Tibial artery (tissue), 4 donors: Measurements from ENCODE around the gene MAST3.

Source experiments
- DNase-seq, 2 donors: peaks; one replicate each; pipeline ENCODE4 v3.0.0-alpha.2; 2019
- H3K27ac ChIP-seq, 2 donors: fragments of 200-600 bp; sonication (generic) in 1 of 2; 1 replicate in 1 of 2; 2 replicates in 1 of 2; pipeline ENCODE4 v1.5.1; 2018 to 2019; ENCODE audit warnings: mild to moderate bottlenecking in 1 of 2
- H3K27me3 ChIP-seq, 2 donors: fragments of 200-600 bp; sonication (generic) in 1 of 2; one replicate each; pipeline versions ENCODE4 v1.5.1 to v1.6.0; 2016 to 2019
- H3K36me3 ChIP-seq, 3 donors: fragments of 200-600 bp; sonication (generic) in 2 of 3; one replicate each; pipeline ENCODE4 v1.5.1; 2016 to 2019; ENCODE audit warnings: mild to moderate bottlenecking in 2 of 3
- H3K4me1 ChIP-seq, 4 donors: fragments of 200-600 bp; sonication (generic) in 2 of 4; 1 replicate in 3 of 4; 2 replicates in 1 of 4; pipeline ENCODE4 v1.5.1; 2016 to 2019
- H3K4me3 ChIP-seq, 2 donors: fragments of 200-600 bp; sonication (generic) in 1 of 2; 1 replicate in 1 of 2; 2 replicates in 1 of 2; pipeline ENCODE4 v1.5.1; 2018 to 2019; ENCODE audit warnings: mild to moderate bottlenecking in 2 of 2
- H3K9me3 ChIP-seq, 3 donors: fragments of 200-600 bp; sonication (generic) in 1 of 3; one replicate each; pipeline ENCODE4 v1.5.1; 2016 to 2019
- intact Hi-C: fragments of 100-400 bp; cut with DNase I; formaldehyde crosslinking; loops from one replicate; pipeline ENCODE4 v1.15.0; 2023; ENCODE audit warnings: low total_unique reads
- TF ChIP-seq, protein P1 (sequence below), 2 experiments: fragments of 200-600 bp in 1 of 2; fragments of 450-650 bp in 1 of 2; IDR thresholded peaks; one replicate each; pipeline ENCODE4 v1.5.1; 2017 to 2019; ENCODE audit warnings: antibody characterized with exemption in 2 of 2, mild to moderate bottlenecking in 1 of 2, moderate library complexity in 1 of 2

The MAST3 gene

DNA sequence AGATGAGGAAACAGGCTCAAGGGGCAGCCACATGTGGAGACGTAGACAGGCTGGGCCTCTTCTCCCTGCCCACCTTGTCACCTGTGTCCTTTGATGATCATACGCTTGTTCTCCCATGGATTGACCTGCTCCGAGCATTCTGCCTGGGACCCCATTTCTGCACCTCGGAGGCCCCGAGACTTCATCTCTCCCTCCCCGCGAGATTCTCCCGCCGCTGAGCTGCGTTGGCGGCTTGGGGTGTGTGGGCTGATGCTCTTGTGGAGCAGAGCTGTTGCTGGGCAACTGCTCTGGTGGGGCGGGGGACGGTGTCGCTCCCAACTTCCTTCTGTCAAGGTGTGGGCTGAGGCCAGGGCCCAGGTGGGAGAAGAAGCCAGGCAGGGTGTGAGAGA, 22.1 kb downstream of the MAST3 start:
- TF ChIP-seq, protein P1, sequence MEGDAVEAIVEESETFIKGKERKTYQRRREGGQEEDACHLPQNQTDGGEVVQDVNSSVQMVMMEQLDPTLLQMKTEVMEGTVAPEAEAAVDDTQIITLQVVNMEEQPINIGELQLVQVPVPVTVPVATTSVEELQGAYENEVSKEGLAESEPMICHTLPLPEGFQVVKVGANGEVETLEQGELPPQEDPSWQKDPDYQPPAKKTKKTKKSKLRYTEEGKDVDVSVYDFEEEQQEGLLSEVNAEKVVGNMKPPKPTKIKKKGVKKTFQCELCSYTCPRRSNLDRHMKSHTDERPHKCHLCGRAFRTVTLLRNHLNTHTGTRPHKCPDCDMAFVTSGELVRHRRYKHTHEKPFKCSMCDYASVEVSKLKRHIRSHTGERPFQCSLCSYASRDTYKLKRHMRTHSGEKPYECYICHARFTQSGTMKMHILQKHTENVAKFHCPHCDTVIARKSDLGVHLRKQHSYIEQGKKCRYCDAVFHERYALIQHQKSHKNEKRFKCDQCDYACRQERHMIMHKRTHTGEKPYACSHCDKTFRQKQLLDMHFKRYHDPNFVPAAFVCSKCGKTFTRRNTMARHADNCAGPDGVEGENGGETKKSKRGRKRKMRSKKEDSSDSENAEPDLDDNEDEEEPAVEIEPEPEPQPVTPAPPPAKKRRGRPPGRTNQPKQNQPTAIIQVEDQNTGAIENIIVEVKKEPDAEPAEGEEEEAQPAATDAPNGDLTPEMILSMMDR (IDR thresholded peaks at IDR 0.05), result no peak
- Histone ChIP-seq H3K27ac (no peak overlapping the region), H3K4me1 (peaks cover 0 to 24% (median 18%) of the 10 kb centered on the region in 4 donors), H3K36me3 (peaks cover 24 to 34% (median 25%) of the 10 kb centered on the region in 3 donors), H3K4me3 (no peak overlapping the region), H3K27me3 (no peaks in the 10 kb centered on the region), H3K9me3 (no peaks in the 10 kb centered on the region)
- intact Hi-C loops, result loop anchor here (5.0 kb wide), 1 partner anchor 33 kb away; the partner anchor contains the start of gene PIK3R2
- DNase-seq, result no peak

DNA sequence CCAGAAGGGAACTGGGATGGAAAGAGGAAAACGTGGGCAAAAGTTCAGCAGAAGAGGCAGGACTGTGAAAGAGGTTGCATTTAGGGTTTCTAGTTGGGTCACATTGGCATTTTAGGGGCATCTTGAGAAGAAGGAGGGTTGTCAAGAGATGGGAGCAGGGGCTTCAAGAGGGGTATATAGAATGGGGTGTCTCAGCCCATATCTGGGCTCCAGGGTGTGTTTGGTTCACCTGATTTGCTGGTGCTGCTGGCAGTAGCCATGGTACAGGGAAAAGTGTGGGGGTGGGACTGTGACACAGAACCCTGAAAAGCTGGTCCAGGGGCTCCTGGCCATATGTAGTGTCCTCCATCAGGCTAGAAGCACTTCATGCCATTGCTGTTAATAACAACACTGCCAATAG, 22.5 kb downstream of the MAST3 start:
- Histone ChIP-seq H3K36me3 (peaks cover 25 to 38% (median 25%) of the 10 kb centered on the region in 3 donors), H3K9me3 (no peaks in the 10 kb centered on the region), H3K27me3 (no peaks in the 10 kb centered on the region), H3K4me1 (peaks cover 0 to 24% (median 18%) of the 10 kb centered on the region in 4 donors), H3K27ac (no peak overlapping the region), H3K4me3 (no peak overlapping the region)
- TF ChIP-seq, protein P1 (IDR thresholded peaks at IDR 0.05), result no peak
- DNase-seq, result no peak
- intact Hi-C loops, result no loop called here

DNA sequence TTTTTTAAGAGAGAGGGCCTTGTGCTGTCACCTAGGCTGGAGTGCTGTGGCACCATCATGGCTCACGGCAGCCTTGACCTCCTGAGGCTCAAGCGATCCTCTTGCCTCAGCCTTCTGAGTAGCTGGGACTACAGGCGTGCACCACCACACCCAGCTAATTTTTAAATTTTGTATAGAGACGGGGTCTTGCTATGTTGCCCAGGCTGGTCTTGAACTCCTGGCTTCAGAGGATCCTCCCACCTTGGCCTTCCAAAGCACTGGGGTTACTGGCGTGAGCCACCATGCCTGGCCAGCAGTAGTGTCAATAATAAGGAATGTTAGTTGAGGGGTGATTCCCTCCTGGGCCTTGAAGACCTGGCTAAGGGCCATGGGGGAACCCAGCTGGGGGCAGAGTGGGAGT, 23.6 kb downstream of the MAST3 start:
- Histone ChIP-seq H3K4me1 (peaks cover 0 to 24% (median 18%) of the 10 kb centered on the region in 4 donors), H3K36me3 (peaks cover 27 to 49% (median 28%) of the 10 kb centered on the region in 3 donors), H3K9me3 (no peaks in the 10 kb centered on the region), H3K27me3 (no peaks in the 10 kb centered on the region), H3K4me3 (no peak overlapping the region), H3K27ac (no peak overlapping the region)
- intact Hi-C loops, result no loop called here
- TF ChIP-seq, protein P1 (IDR thresholded peaks at IDR 0.05), result no peak
- DNase-seq, result no peak

DNA sequence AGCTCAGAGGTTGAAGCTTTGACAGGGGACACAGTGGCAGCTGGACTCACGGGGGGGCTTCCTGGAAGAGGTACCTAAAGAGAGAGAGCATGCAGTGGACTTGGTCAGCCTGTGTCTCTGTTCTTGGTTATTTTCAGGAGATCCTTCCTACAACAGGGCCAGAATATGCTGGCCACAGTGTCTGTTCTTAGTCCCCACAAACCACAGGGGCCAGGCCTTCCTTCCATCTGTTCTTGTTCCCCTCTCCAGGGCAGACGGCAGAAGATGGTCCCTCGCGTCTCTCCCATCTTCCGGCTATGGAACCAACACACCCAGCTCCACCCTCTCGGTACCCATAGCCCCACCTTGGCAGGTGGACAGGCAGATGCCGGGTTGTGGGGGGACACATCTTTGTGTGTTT, 24.8 kb downstream of the MAST3 start:
- DNase-seq, result no peak
- no peak overlapping the region for H3K4me3 ChIP-seq
- intact Hi-C loops, result no loop called here

DNA sequence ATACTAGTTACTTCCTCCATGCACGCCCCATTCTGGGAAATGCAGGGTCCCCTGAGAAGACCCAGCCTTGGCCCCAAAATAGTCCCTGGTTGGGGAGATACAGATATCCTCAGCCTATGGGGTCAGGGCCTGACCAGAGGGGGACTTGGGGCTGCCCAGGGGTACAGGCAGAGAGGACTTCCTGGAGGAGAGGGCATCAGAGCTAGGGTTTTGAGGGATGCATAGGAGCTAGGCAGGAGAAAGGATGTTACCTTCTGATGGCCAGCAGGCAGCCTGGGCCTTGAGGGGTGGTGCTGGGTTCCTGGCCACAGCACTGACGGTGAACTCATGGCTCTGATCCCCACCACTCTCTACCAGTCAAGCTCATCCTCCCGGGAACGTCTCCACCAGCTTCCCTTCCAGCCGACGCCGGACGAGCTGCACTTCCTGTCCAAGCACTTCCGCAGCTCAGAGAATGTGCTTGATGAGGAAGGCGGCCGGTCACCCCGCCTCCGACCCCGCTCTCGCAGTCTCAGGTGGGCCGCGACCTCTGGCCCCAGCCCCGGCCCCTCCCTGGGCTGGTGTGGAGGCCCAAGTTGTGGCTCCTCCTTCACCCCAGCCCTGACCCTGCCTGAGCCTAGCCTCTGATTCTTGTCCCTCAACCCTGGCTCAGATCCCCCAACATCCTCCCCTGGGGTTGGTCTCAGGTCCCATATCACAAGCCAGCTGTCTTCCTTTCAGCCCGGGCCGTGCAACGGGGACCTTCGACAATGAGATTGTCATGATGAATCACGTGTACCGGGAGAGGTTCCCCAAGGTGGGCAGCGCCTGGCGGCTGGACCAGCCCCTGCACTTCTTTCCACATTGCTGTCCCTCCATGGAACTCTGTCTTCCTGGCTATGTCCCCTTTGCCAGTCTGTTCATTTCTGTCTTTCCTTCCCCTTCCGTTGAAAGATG, 25.6 kb downstream of the MAST3 start:
- TF ChIP-seq, protein P1 (IDR thresholded peaks at IDR 0.05), result no peak
- intact Hi-C loops, result no loop called here
- H3K4me3 ChIP-seq, result no peak overlapping the region
- no peak for DNase-seq
- peaks cover 28 to 65% (median 29%) of the 10 kb centered on the region in 3 donors for H3K36me3 ChIP-seq
- peaks cover 0 to 12% (median 7%) of the 10 kb centered on the region in 4 donors for H3K4me1 ChIP-seq
- no peaks in the 10 kb centered on the region for H3K9me3 ChIP-seq
- H3K27me3 ChIP-seq, result no peaks in the 10 kb centered on the region
- H3K27ac ChIP-seq, result no peak overlapping the region

More for the DNA sequence above, 24.8 kb downstream of the MAST3 start:
- Histone ChIP-seq H3K27me3 (no peaks in the 10 kb centered on the region), H3K4me1 (peaks cover 0 to 17% (median 11%) of the 10 kb centered on the region in 4 donors), H3K27ac (no peak overlapping the region), H3K9me3 (no peaks in the 10 kb centered on the region), H3K36me3 (peaks cover 28 to 58% (median 29%) of the 10 kb centered on the region in 3 donors)
- TF ChIP-seq, protein P1 (IDR thresholded peaks at IDR 0.05), result no peak
